H1 (cell line): ENCODE data around the gene PKP1. TPM values are rescaled to one million over a fixed set of nuclear protein-coding genes. Genes with fewer than 3 reads are reported as not detected.

Experiments
- CTBP2 ChIP-seq: IDR thresholded peaks from 2 replicates; pipeline ENCODE4 v1.7.0; 2011; ENCODE audit warnings: borderline replicate concordance, mild to moderate bottlenecking, moderate library complexity, mixed read lengths, low read length; ENCODE audit not compliant: insufficient read depth, insufficient read length
- EZH2 ChIP-seq: fragments of 200-600 bp; sonication (generic); IDR thresholded peaks from 2 replicates; pipeline ENCODE4 v1.7.1; 2012; ENCODE audit warnings: low read depth, mild to moderate bottlenecking, moderate library complexity, low read length, inconsistent platforms; ENCODE audit not compliant: severe bottlenecking
- KDM1A ChIP-seq: fragments of 200-600, 300-600 bp; sonication (generic); IDR thresholded peaks from 2 replicates; pipeline ENCODE4 v1.7.1; 2016; ENCODE audit warnings: mild to moderate bottlenecking, low read length, borderline replicate concordance
- RAD21 ChIP-seq, 2 experiments: IDR thresholded peaks in 1 of 2; conservative IDR thresholded peaks in 1 of 2; 2 replicates each; pipeline ENCODE4 v1.6.1; 2011; ENCODE audit warnings: low read depth in 2 of 2, low read length in 2 of 2, improper control_type of control experiment in 1 of 2, inconsistent platforms in 1 of 2, mild to moderate bottlenecking in 1 of 2, moderate library complexity in 1 of 2
- polyA plus RNA-seq, 7 experiments: library from polyadenylated mRNA; depleted of rRNA in 3 of 7; stranded (reverse) in 5 of 7; unstranded in 2 of 7; fragments of >200 nt in 5 of 7; fragments of 200-250 nt in 2 of 7; gene quantifications; 1 replicate in 5 of 7; 2 replicates in 1 of 7; 4 replicates in 1 of 7; pipeline versions ENCODE4 v1.2.1 to v1.2.3, GENCODE V29; 2011 to 2013; ENCODE audit warnings: missing spikeins in 2 of 7, mixed read lengths in 2 of 7
- total RNA-seq: library from RNA; stranded (reverse); fragmentation: NEBNext Ultra II Directional; extraction: Animal tissue kit (Norgen Biotek cat#: 25700); gene quantifications from 2 replicates; pipeline ENCODE4 v1.2.1, GENCODE V29; 2021
- TF ChIP-seq, protein P1 (sequence below), 3 experiments: IDR thresholded peaks; 1 replicate in 2 of 3; 2 replicates in 1 of 3; pipeline versions ENCODE4 v1.5.1 to v1.6.1; 2011; ENCODE audit warnings: low read length in 3 of 3, mild to moderate bottlenecking in 3 of 3, inconsistent platforms in 2 of 3, low read depth in 1 of 3, moderate library complexity in 1 of 3; ENCODE audit not compliant: insufficient read depth in 1 of 3; ENCODE audit errors: control extremely low read depth in 1 of 3

PKP1 gene
- total and polyA plus RNA-seq, 2 of the 8 experiments (the other 6 are each of a cell fraction or from before 2014, with no cell fraction given) = 0.21 to 0.95 TPM

- TF ChIP-seq CTBP2 (no peak), KDM1A (peak; percentile 58; the same call in 1 of the 2 replicates), EZH2 (no peak), RAD21 (IDR thresholded peaks at IDR 0.05 in 1 of 2, conservative IDR thresholded peaks at IDR 0.05 in 1 of 2; ENCODE audit: low read depth in 2 of 2, low read length in 2 of 2) (peak; percentile 56 to 61)
- TF ChIP-seq, protein P1, sequence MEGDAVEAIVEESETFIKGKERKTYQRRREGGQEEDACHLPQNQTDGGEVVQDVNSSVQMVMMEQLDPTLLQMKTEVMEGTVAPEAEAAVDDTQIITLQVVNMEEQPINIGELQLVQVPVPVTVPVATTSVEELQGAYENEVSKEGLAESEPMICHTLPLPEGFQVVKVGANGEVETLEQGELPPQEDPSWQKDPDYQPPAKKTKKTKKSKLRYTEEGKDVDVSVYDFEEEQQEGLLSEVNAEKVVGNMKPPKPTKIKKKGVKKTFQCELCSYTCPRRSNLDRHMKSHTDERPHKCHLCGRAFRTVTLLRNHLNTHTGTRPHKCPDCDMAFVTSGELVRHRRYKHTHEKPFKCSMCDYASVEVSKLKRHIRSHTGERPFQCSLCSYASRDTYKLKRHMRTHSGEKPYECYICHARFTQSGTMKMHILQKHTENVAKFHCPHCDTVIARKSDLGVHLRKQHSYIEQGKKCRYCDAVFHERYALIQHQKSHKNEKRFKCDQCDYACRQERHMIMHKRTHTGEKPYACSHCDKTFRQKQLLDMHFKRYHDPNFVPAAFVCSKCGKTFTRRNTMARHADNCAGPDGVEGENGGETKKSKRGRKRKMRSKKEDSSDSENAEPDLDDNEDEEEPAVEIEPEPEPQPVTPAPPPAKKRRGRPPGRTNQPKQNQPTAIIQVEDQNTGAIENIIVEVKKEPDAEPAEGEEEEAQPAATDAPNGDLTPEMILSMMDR (IDR thresholded peaks at IDR 0.05; ENCODE audit: control extremely low read depth in 1 of 3, insufficient read depth in 1 of 3, low read depth in 1 of 3, low read length in 3 of 3) = peak; percentile 55 to 84 (median 74)
These were observed 63.1 kb downstream of the PKP1 start (continued) for GRCh38 chr1:201346337-201346939.
